Omental fat pad (tissue), 4 donors: ENCODE measurements around the gene CRTAP. TPM values are rescaled to one million over a fixed set of nuclear protein-coding genes. Genes with fewer than 3 reads are reported as not detected.
"Not testable (repeated sequence)": the region's sequence is repeated elsewhere in the genome, so short reads cannot be mapped to it uniquely, and the experiment has no call there.

Experiments used
- ATAC-seq: fragments of 150-250 bp; one replicate; pipeline ENCODE4 v1.9.1; 2016; ENCODE audit warnings: mild to moderate bottlenecking, moderate library complexity; ENCODE audit not compliant: low FRiP score
- DNase-seq: peaks from one replicate; pipeline ENCODE4 v3.0.0-alpha.2; 2019; ENCODE audit warnings: low spot score
- CTCF ChIP-seq, 3 donors: fragments of 450-650 bp; IDR thresholded peaks; one replicate each; pipeline ENCODE4 v1.5.1; 2016 to 2017; ENCODE audit warnings: antibody characterized with exemption in 3 of 3, mild to moderate bottlenecking in 3 of 3, moderate library complexity in 2 of 3
- total RNA-seq, 4 donors: library from RNA; depleted of rRNA; stranded (reverse); fragments of >200 nt; gene quantifications; one replicate each; pipeline ENCODE4 v1.1.0, GENCODE V29; 2016

CRTAP gene
- total RNA-seq, 4 donors from 2014 or later, result 267 to 355 (median 300) TPM

GRCh38 chr3:33149342-33149741 lies 35.5 kb downstream of the CRTAP start:
- TF ChIP-seq CTCF (IDR thresholded peaks at IDR 0.05), result no peak
- no peak for ATAC-seq
- no peak for DNase-seq

GRCh38 chr3:33152363-33153360 lies 38.8 kb downstream of the CRTAP start:
- ATAC-seq, result no peak
- no peak for TF ChIP-seq CTCF (IDR thresholded peaks at IDR 0.05)
- DNase-seq, result no peak

DNA sequence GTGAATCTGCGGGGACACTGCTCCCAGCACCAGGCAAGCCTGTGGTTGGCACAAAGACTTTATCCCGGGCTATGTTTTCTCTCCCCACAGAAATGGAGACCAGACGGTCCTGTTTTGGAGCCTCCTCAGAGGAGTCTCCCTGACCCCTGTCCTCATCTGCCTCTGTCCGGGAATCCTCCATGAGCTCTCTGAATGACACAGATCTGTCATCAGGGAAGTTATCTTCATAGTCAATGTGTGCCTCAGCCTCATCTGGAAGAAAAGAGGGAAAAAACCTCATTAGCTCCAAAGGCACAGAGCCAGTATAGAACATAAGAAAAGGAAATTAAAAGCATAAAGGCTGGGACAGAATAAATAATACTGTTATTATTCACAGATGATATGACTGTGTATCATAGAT lies 40.0 kb downstream of the CRTAP start:
- ATAC-seq (no peak), DNase-seq (no peak)
- no peak for TF ChIP-seq CTCF (IDR thresholded peaks at IDR 0.05)

DNA sequence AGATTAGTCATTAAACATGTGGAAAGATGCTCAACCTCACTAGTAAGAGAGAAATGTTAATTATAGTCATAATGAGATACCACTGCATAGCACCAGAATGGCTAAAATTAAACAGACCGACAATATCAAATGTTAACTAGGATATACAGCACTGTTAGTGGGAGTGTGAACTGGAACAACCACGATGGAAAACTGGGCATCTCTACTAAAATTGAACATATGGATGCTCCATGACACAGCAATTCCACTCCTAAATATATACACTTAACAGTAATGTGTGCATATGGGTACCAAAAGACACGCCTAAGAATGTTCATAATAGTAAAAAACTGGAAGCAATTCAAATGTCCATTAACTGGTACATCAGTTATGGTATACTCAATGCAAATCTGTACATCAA lies 41.5 kb downstream of the CRTAP start:
- TF ChIP-seq CTCF (IDR thresholded peaks at IDR 0.05), result no peak
- no peak for DNase-seq
- ATAC-seq, result no peak

DNA sequence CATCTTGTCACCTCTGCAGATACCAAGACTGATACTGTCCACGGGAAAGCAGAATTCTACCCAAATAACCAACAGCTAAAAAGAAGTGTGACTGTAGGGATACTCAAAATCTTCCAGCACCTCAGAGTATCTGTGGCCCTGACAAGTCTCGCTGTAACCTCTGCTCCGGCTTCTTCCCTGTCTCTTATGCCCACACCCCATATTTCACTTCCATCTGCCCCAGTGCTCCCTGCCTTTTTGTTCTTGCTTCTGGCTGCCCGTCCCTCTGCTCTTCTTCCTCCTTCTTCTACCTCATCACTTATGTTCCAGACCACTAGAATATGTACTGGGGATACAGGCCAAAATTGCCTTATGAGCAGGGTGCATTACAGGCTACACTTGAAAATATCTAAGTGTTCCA lies 45.4 kb downstream of the CRTAP start:
- DNase-seq, result no peak
- no peak for TF ChIP-seq CTCF (IDR thresholded peaks at IDR 0.05)
- no peak for ATAC-seq

- DNase-seq (no peak), ATAC-seq (no peak)
- TF ChIP-seq CTCF (IDR thresholded peaks at IDR 0.05), result no peak
Measured at GRCh38 chr3:33159981-33160380, 46.2 kb downstream of the CRTAP start.

GRCh38 chr3:33162621-33163020 lies 48.8 kb downstream of the CRTAP start:
- not testable (repeated sequence) for ATAC-seq, DNase-seq
